Measurements from ENCODE around the gene DUSP10. TPM values are rescaled to one million over a fixed set of nuclear protein-coding genes. Genes with fewer than 3 reads are reported as not detected.

DUSP10 gene
- total and polyA plus RNA-seq, 12 donors, result 1.8 to 9.7 (median 3.8) TPM

GRCh38 chr1:221700536-221700935 lies 41.4 kb downstream of the DUSP10 start:
- Histone ChIP-seq H3K27me3 (no peaks in the 10 kb centered on the region), H3K9me3 (no peaks in the 10 kb centered on the region), H3K36me3 (peaks cover 0 to 48% (median 0%) of the 10 kb centered on the region in 9 donors), H3K4me3 (no peak overlapping the region), H3K27ac (no peak overlapping the region), H3K4me1 (peaks cover 0 to 30% (median 0%) of the 10 kb centered on the region in 9 donors)
- intact Hi-C loops (cut with DNase I), result no loop called here
- ATAC-seq (no peak), DNase-seq (no peak)
- 95% methylated on average over 1 of the region's 1 CpG for WGBS, 2 donors
- TF ChIP-seq CTCF (IDR thresholded peaks at IDR 0.05), result no peak

GRCh38 chr1:221699978-221700519 lies 41.8 kb downstream of the DUSP10 start:
- intact Hi-C loops (cut with DNase I), result no loop called here
- H3K27me3 ChIP-seq, result no peaks in the 10 kb centered on the region
- peaks cover 0 to 27% (median 0%) of the 10 kb centered on the region in 9 donors for H3K4me1 ChIP-seq
- H3K9me3 ChIP-seq, result no peaks in the 10 kb centered on the region
- H3K4me3 ChIP-seq, result no peak overlapping the region
- ATAC-seq (no peak), DNase-seq (no peak)
- H3K27ac ChIP-seq, result peak overlapping the region in 1 of 10 donors; percentile 75
- peaks cover 0 to 44% (median 0%) of the 10 kb centered on the region in 9 donors for H3K36me3 ChIP-seq
- no peak for TF ChIP-seq CTCF (IDR thresholded peaks at IDR 0.05)

GRCh38 chr1:221699577-221699976 lies 42.3 kb downstream of the DUSP10 start:
- whole genome bisulfite sequencing, 2 donors, result 86 to 94% methylated on average over 1 of the region's 1 CpG
- peak overlapping the region in 1 of 10 donors; percentile 75 for H3K27ac ChIP-seq
- ATAC-seq (no peak), DNase-seq (no peak)
- no peaks in the 10 kb centered on the region for H3K27me3 ChIP-seq
- no peak overlapping the region for H3K4me3 ChIP-seq
- TF ChIP-seq CTCF (IDR thresholded peaks at IDR 0.05), result no peak
- H3K9me3 ChIP-seq, result no peaks in the 10 kb centered on the region
- H3K36me3 ChIP-seq, result peaks cover 0 to 39% (median 0%) of the 10 kb centered on the region in 9 donors
- peaks cover 0 to 23% (median 0%) of the 10 kb centered on the region in 9 donors for H3K4me1 ChIP-seq
- intact Hi-C loops (cut with DNase I), result no loop called here

- Histone ChIP-seq H3K27me3 (no peaks in the 10 kb centered on the region), H3K27ac (peak overlapping the region in 1 of 10 donors; percentile 75), H3K9me3 (peaks cover 0 to 3% (median 0%) of the 10 kb centered on the region in 11 donors), H3K4me3 (no peak overlapping the region), H3K36me3 (peaks cover 0 to 31% (median 0%) of the 10 kb centered on the region in 9 donors), H3K4me1 (peaks cover 0 to 14% (median 0%) of the 10 kb centered on the region in 9 donors)
- intact Hi-C loops (cut with DNase I), result no loop called here
- DNase-seq (no peak), ATAC-seq (peak in 2 of 8 donors; percentile 11 to 59)
- WGBS, 2 donors, result 94 to 96% methylated on average over 4 of the region's 4 CpGs
- no peak for TF ChIP-seq CTCF (IDR thresholded peaks at IDR 0.05)
These were observed 43.1 kb downstream of the DUSP10 start for GRCh38 chr1:221698579-221699349.

Data from heart right ventricle (tissue), 16 donors.